HG02870 (cell line): Measurements from ENCODE around the gene NPVF.

Source experiments
- ATAC-seq: cut with Tn5 transposase; IDR thresholded peaks from one replicate; pipeline ENCODE4 v1.9.1; 2021; ENCODE audit warnings: mild to moderate bottlenecking, moderate library complexity; ENCODE audit not compliant: unreplicated experiment

Gene NPVF

GRCh38 chr7:25235471-25235870, 7.2 kb upstream of the NPVF start:
- no peak for ATAC-seq

DNA sequence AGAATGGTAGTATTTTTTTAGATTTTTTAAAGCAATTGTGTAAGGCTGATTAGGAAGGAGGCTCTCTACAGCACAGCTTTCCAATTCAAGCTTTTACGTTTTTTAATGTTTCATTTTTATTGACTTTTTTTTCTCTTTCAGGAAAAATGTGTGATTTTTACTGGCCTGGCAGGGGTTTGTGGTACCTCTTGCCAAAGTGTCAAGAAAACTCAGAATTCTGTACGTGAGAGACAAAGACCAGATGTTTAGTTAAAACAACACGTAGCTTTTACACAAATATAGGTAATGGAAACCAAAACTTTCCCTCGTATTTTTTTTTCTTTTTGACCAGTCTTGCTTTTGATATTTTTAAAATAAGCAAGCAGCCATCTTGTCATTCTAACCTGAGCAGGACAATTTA, 6.0 kb upstream of the NPVF start:
- no peak for ATAC-seq

DNA sequence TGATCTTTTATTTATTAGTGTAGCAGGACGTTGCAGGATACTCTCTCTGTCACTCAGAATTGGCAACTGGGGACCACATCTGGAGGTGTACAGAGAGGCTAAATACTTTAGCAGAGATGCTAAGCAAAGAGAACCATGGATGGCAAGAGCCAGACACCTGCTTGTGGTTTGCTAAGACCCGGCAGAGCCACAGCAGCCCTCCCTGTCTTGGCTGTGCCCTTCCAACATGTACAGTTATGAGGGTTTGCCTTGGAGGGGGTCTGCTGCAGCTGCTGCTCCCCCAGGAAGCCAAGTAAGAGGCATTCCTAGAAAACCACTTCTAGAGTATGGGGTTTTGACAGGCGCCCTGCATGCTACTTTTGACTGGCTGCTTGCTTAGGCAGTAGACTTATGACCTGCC, 5.1 kb downstream of the NPVF start:
- ATAC-seq: no peak

DNA sequence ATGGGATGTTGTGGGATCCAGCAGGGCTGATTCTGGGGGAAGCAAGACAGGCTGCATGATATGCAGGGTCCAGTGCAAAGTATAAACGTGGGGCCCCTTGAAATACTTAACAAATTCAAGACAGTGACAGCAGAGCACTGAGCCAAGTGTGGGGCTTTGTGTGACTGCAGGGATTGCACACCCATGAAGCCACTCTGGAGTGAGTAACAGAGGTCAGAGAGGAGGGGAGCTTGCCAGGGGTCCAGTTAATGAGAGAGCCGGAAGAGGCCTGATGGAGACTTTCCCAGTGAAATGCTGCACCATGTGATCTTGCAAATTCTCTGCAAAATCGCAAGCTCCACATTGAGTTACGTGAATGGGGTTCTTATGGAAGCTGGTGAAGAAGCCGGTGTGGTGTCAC, 5.6 kb downstream of the NPVF start:
- no peak for ATAC-seq

- no peak for ATAC-seq
Observed at GRCh38 chr7:25221009-25221408, 7.3 kb downstream of the NPVF start.

GRCh38 chr7:25218191-25218590, 10.1 kb downstream of the NPVF start:
- ATAC-seq: no peak

GRCh38 chr7:25216837-25217236, 11.4 kb downstream of the NPVF start:
- ATAC-seq: no peak

GRCh38 chr7:25215694-25216335, 12.5 kb downstream of the NPVF start:
- ATAC-seq: no peak

GRCh38 chr7:25208525-25209221, 19.6 kb downstream of the NPVF start:
- no peak for ATAC-seq

DNA sequence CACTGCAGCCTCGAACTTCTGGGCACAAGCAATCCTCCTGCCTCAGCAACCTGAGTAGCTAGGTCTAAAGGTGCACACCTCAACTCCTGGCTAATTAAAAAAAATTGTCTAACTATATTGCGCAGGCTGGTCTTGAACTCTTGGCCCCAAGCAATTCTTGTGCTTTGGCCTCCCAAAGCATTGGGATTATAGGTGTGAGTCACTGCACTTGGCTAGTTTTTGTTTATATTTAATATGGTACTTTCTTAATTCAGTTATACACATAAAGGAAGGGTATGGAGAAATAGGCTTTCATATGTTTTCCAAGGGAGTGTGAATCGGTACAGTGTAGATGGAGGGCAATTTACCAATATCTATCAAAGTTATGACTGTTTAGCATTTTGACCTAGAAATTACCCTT, 20.4 kb downstream of the NPVF start:
- ATAC-seq: no peak

GRCh38 chr7:25206765-25207164, 21.5 kb downstream of the NPVF start:
- no peak for ATAC-seq

GRCh38 chr7:25196132-25196896, 32.0 kb downstream of the NPVF start:
- no peak for ATAC-seq

DNA sequence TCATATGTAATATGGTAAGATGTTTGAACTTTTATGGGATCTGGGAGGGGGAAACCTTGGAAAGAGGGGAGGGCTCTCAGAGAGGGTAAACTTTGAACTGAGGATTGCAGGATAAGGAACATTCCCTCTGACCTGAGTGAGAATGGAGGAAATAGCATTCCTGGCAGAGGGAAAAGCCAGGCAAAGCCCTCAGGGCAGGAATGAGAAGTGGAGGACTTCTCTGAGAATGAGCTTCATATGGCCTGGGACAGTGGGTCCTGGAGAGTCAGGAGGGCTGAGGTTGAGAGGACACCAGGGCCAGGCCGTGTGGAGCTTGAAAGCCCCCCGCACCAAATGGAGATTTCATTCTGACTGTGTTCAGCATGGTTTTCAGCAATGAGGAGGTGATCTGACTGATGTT, 34.2 kb downstream of the NPVF start:
- no peak for ATAC-seq

DNA sequence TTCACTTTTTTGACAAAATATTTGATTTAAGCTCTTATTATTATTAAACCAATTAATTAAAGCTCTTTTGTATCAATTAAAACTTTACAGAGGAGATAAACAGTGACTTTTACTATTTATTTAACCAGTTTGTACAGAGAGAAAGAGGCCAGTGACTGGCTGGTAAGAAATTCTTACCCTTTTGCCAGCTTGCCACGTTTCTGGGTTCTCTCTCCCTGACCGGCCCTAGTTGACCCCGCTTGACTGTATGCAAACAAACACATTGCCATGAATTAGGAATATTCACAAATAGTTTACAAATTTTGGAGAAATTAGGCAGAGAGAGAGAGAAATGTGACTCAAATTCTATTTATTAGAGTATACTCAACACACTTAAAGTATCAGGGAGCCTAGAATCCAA, 36.2 kb downstream of the NPVF start:
- ATAC-seq: no peak

DNA sequence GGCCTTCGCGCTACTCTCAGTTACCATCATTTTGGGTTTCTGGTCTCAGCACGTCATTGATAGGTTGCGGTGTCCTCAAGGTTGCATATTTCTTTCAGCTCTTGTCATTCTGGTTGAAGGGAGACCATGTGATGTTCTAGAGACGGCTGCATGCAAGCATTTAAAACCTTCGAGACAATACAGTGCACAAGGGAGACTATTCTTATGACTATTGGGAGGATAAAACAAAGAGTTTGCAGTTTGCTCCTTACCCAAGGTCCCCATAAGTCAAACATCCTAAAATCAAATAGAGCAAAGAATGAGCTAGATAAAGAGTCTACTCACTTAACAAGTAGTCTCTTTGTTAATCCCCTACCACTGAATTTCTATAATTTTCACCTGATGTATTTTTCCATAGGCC, 39.1 kb downstream of the NPVF start:
- no peak for ATAC-seq

GRCh38 chr7:25187932-25188331, 40.4 kb downstream of the NPVF start:
- ATAC-seq: no peak

DNA sequence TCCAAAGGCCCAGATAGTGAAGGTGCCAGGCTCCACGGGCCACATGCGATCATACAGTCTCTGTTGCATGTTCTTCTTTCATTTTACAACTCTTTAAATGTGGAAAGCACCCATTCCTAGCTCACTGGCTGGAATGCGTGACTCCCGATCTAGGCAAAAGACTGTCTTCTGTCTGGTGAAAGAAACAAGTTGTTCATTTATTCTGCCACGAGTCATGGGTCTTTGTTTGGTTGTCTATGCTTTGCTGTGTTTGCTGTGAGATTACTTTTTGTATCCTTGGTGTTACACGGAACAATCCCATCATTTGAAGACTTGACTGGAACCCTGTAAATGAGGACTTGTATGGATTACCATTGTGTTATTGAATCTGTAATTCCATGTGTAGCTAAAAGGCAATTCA, 41.9 kb downstream of the NPVF start:
- no peak for ATAC-seq

GRCh38 chr7:25181532-25181931, 46.8 kb downstream of the NPVF start:
- ATAC-seq: no peak

DNA sequence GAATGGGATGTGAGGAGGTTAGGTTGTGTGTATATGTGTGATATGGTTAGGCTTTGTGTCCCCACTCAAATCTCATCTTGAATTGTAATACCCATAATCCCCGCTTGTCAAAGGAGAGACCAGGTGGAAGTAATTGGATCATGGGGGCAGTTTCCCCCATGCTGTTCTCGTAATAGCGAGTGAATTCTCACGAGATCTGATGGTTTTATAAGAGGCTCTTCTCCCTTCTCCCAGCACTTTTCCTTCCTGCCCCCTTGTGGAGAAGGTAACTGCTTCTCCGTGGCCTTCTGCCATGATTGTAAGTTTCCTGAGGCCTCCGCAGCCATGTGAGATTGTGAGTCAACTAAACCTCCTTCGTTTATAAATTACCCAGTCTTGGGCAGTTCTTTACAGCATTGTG, 47.3 kb downstream of the NPVF start:
- no peak for ATAC-seq

DNA sequence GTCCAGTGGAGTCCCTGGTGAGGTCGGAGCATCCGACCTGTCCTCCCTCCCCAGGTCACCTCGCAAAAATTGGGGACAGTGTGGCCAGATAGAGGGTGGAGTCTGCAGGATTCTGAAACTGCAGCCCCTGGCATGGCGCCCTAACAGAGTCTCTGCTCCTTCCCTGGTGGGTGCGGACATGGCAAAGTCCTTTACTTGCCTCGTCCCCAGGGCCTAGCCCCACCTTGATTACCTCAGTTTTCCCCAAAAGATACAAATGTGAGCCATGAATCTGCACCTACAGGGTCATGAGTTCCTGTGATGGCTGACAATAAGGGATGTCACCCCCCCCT, 47.7 kb downstream of the NPVF start:
- ATAC-seq: peak; percentile 30

GRCh38 chr7:25179771-25180591, 48.3 kb downstream of the NPVF start:
- peak; percentile 95 for ATAC-seq
